Measurements from ENCODE around the gene COL23A1. TPM values are rescaled to one million over a fixed set of nuclear protein-coding genes. Genes with fewer than 3 reads are reported as not detected.
"Not testable (repeated sequence)": the region's sequence is repeated elsewhere in the genome, so short reads cannot be mapped to it uniquely, and the experiment has no call there.

The COL23A1 gene
- total RNA-seq, 1 donor from 2014 or later, result 0.40 TPM

GRCh38 chr5:178203670-178204181, 386.5 kb downstream of the COL23A1 start:
- DNase-seq (ENCODE audit: low read depth in 2 of 2), result no peak

GRCh38 chr5:178202541-178202940, 387.7 kb downstream of the COL23A1 start:
- DNase-seq (ENCODE audit: low read depth in 2 of 2), result no peak

GRCh38 chr5:178201927-178202235, 388.3 kb downstream of the COL23A1 start:
- peak in 1 of 2 donors; percentile 59 for DNase-seq (ENCODE audit: low read depth in 2 of 2)

- no peak for DNase-seq (ENCODE audit: low read depth in 2 of 2)
These were observed 388.8 kb downstream of the COL23A1 start for GRCh38 chr5:178201221-178201926.

GRCh38 chr5:178199581-178200434, 390.4 kb downstream of the COL23A1 start:
- DNase-seq (ENCODE audit: low read depth in 2 of 2), result no peak

- no peak for DNase-seq (ENCODE audit: low read depth in 2 of 2)
These were observed 391.5 kb downstream of the COL23A1 start for GRCh38 chr5:178198706-178199105.

- not testable (repeated sequence) for DNase-seq (ENCODE audit: low read depth in 2 of 2)
These were observed 392.0 kb downstream of the COL23A1 start for GRCh38 chr5:178198151-178198550.

GRCh38 chr5:178196986-178197385, 393.2 kb downstream of the COL23A1 start:
- peak in 1 of 2 donors; percentile 42 for DNase-seq (ENCODE audit: low read depth in 2 of 2)

GRCh38 chr5:178196281-178196812, 393.8 kb downstream of the COL23A1 start:
- no peak for DNase-seq (ENCODE audit: low read depth in 2 of 2)

GRCh38 chr5:178194026-178194425, 396.2 kb downstream of the COL23A1 start:
- no peak for DNase-seq (ENCODE audit: low read depth in 2 of 2)

- DNase-seq (ENCODE audit: low read depth in 2 of 2), result no peak
These were observed 396.9 kb downstream of the COL23A1 start for GRCh38 chr5:178193251-178193809.

GRCh38 chr5:178192787-178193186, 397.4 kb downstream of the COL23A1 start:
- no peak for DNase-seq (ENCODE audit: low read depth in 2 of 2)

GRCh38 chr5:178192244-178192643, 397.9 kb downstream of the COL23A1 start:
- no peak for DNase-seq (ENCODE audit: low read depth in 2 of 2)

- no peak for DNase-seq (ENCODE audit: low read depth in 2 of 2)
These were observed 398.5 kb downstream of the COL23A1 start for GRCh38 chr5:178191661-178192060.

- DNase-seq (ENCODE audit: low read depth in 2 of 2), result no peak
These were observed 400.8 kb downstream of the COL23A1 start for GRCh38 chr5:178189433-178189832.

Other genes starting within 250 kb of the COL23A1 start
- 10.5 and 26.0 TPM in 2 replicates for gene CLK4, start 36.7 kb upstream of the COL23A1 start, total RNA-seq
- 4.8 and 8.1 TPM in 2 replicates for gene ZNF354A, start 140.3 kb upstream of the COL23A1 start, total RNA-seq

Data from lung microvascular endothelial cell (primary cell).